Fibroblast of lung (primary cell): ENCODE measurements around the gene SLC35E1. TPM values are rescaled to one million over a fixed set of nuclear protein-coding genes. Genes with fewer than 3 reads are reported as not detected.

Experiments used
- DNase-seq, 2 donors: peaks; one replicate each; pipeline versions ENCODE4 v3.0.0 to v3.0.0-alpha.2; 2010; ENCODE audit warnings: low read depth in 2 of 2
- H2AFZ ChIP-seq: 2 replicates; pipeline ENCODE4 v1.5.1; 2012; ENCODE audit warnings: low read length, control low read depth, inconsistent platforms
- H3K27ac ChIP-seq: 2 replicates; pipeline ENCODE4 v1.5.1; 2011; ENCODE audit warnings: low read length, control low read depth; ENCODE audit not compliant: insufficient read depth
- H3K27me3 ChIP-seq: 2 replicates; pipeline ENCODE4 v1.5.1; 2011; ENCODE audit warnings: mild to moderate bottlenecking, low read length; ENCODE audit not compliant: control insufficient read depth, insufficient read depth
- H3K36me3 ChIP-seq: 2 replicates; pipeline ENCODE4 v1.5.1; 2011; ENCODE audit warnings: low read length; ENCODE audit not compliant: control insufficient read depth, insufficient read depth
- H3K4me1 ChIP-seq: 2 replicates; pipeline ENCODE4 v1.5.1; 2011; ENCODE audit warnings: low read length; ENCODE audit not compliant: control insufficient read depth, insufficient read depth; ENCODE audit errors: extremely low read depth
- H3K4me2 ChIP-seq: 2 replicates; pipeline ENCODE4 v1.5.1; 2011; ENCODE audit warnings: low read length, control low read depth; ENCODE audit not compliant: insufficient read depth; ENCODE audit errors: extremely low read depth
- H3K4me3 ChIP-seq, 4 experiments: fragments of 200-600 bp in 1 of 4; sonication (generic) in 1 of 4; replicated peaks in 1 of 4; 2 replicates each; pipeline ENCODE4 v1.5.1; 2011 to 2016; ENCODE audit warnings: low read length in 4 of 4, low read depth in 3 of 4, mild to moderate bottlenecking in 3 of 4, control low read depth in 2 of 4, inconsistent platforms in 1 of 4, mixed read lengths in 1 of 4; ENCODE audit not compliant: insufficient read depth in 1 of 4; ENCODE audit errors: control extremely low read depth in 1 of 4
- H3K79me2 ChIP-seq: 2 replicates; pipeline ENCODE4 v1.5.1; 2012; ENCODE audit warnings: mild to moderate bottlenecking, low read length, inconsistent platforms; ENCODE audit not compliant: control insufficient read depth, insufficient read depth
- H3K9ac ChIP-seq: 2 replicates; pipeline ENCODE4 v1.5.1; 2011; ENCODE audit warnings: mild to moderate bottlenecking, low read length, control low read depth; ENCODE audit not compliant: insufficient read depth
- H3K9me3 ChIP-seq: 2 replicates; pipeline ENCODE4 v1.5.1; 2012; ENCODE audit warnings: low read depth, low read length; ENCODE audit not compliant: control insufficient read depth, insufficient read depth
- H4K20me1 ChIP-seq: 2 replicates; pipeline ENCODE4 v1.5.1; 2011; ENCODE audit warnings: low read length; ENCODE audit not compliant: control insufficient read depth, insufficient read depth; ENCODE audit errors: extremely low read depth
- EZH2 ChIP-seq: IDR thresholded peaks from 2 replicates; pipeline ENCODE4 v1.5.1; 2012; ENCODE audit warnings: low read length, control low read depth, mild to moderate bottlenecking; ENCODE audit errors: missing control alignments
- polyA plus RNA-seq, 2 donors: library from polyadenylated mRNA; depleted of rRNA in 1 of 2; stranded (reverse) in 1 of 2; unstranded in 1 of 2; fragments of >200 nt; gene quantifications; 2 replicates each; pipeline ENCODE4 v1.2.1, GENCODE V29; 2011 to 2012; ENCODE audit warnings: missing spikeins in 1 of 2
- total RNA-seq: library from RNA; depleted of rRNA; stranded (reverse); fragments of >200 nt; gene quantifications from 2 replicates; pipeline ENCODE4 v1.2.1, GENCODE V29; 2014
- TF ChIP-seq, protein P1 (sequence below), 2 donors: IDR thresholded peaks in 1 of 2; conservative IDR thresholded peaks in 1 of 2; 1 replicate in 1 of 2; 2 replicates in 1 of 2; pipeline ENCODE4 v1.5.1; 2011 to 2012; ENCODE audit warnings: low read length in 2 of 2, control low read depth in 1 of 2, inconsistent platforms in 1 of 2, low read depth in 1 of 2, mild to moderate bottlenecking in 1 of 2

SLC35E1 gene
- total and polyA plus RNA-seq, 2 donors (not counting 1 experiment from before 2014, with no cell fraction given), result 19.0 to 36.1 TPM

DNA sequence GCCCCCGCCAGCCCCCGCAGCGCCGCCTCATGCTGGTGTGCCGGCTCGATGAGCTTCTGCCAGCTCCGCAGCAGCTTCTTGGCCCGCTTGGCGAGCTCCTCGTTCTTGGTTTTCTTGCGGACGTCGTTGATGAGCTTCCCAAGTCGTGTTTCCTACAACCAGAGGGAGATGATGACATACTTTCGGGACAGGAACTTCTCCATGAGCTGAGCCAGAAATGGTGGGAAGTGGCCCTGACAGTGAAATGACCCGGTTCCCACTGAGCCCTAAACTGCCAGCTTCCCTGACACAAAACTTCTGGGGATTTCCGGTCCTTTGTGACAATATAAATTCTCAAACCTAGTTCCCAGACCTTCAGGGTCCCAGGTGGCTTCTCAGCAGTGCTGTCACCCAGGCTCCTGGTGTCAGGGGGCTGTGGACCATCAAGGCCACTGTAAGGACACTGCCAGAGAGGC, 5.3 kb upstream of the SLC35E1 start:
- DNase-seq, result no peak
- no peaks in the 10 kb centered on the region for H4K20me1 ChIP-seq
- H3K27me3 ChIP-seq, result no peaks in the 10 kb centered on the region
- no peak overlapping the region for H3K9ac ChIP-seq
- TF ChIP-seq, protein P1, sequence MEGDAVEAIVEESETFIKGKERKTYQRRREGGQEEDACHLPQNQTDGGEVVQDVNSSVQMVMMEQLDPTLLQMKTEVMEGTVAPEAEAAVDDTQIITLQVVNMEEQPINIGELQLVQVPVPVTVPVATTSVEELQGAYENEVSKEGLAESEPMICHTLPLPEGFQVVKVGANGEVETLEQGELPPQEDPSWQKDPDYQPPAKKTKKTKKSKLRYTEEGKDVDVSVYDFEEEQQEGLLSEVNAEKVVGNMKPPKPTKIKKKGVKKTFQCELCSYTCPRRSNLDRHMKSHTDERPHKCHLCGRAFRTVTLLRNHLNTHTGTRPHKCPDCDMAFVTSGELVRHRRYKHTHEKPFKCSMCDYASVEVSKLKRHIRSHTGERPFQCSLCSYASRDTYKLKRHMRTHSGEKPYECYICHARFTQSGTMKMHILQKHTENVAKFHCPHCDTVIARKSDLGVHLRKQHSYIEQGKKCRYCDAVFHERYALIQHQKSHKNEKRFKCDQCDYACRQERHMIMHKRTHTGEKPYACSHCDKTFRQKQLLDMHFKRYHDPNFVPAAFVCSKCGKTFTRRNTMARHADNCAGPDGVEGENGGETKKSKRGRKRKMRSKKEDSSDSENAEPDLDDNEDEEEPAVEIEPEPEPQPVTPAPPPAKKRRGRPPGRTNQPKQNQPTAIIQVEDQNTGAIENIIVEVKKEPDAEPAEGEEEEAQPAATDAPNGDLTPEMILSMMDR (conservative IDR thresholded peaks at IDR 0.05 in 1 of 2, IDR thresholded peaks at IDR 0.05 in 1 of 2; ENCODE audit: low read depth in 1 of 2, low read length in 2 of 2), result no peak
- TF ChIP-seq EZH2, result no peak
- peaks cover 27% of the 10 kb centered on the region for H3K36me3 ChIP-seq
- peaks cover 90% of the 10 kb centered on the region for H3K79me2 ChIP-seq
- H3K9me3 ChIP-seq, result no peaks in the 10 kb centered on the region
- no peak overlapping the region for H3K27ac ChIP-seq
- no peak overlapping the region for H3K4me2 ChIP-seq
- H2AFZ ChIP-seq, result no peak overlapping the region
- H3K4me3 ChIP-seq, result no peak overlapping the region
- H3K4me1 ChIP-seq, result peaks cover 15% of the 10 kb centered on the region

DNA sequence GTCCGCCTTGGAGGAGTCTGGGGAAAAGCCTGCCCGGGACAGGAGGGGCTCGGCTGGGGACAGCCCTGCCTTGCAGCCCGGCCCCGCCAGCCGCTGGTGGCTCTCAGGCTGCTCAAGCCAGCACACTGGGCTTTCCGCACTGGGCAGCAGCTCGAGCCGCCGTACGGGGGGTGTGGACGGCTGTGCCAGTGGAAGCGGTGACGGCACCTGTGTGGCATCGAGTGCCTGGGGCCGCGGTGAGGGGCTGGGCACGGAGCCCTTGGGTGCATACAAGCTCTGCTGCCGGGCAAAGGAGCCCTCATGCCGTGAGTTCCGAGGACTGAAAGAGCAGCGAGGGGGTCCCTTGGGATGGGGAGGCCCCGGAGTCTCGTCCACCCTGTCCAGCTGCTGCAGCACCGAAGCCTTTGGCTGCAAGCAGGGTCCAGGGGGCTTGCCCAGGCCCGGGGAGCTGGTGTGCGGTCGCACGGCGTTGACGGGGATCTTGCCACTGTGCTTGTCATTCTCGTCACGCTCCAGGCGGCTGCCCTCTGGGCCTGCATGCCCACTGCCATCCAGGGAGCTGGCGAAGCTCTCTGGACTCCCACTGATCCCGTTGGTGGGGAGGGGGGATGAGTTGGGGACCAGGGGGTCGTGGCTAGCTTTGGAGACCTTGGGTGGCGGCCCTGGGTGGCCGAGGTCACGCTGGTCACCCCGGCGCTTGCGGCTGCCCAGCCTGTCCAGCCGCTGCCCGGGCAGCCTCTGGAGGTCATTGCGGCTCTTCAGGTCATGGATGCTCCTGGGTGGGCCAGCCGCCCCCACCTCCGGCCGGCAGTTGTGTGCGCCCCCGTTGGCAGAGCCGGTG, 4.7 kb upstream of the SLC35E1 start:
- peaks cover 15% of the 10 kb centered on the region for H3K4me1 ChIP-seq
- H3K36me3 ChIP-seq, result peaks cover 27% of the 10 kb centered on the region
- no peak overlapping the region for H2AFZ ChIP-seq
- H3K4me3 ChIP-seq, result no peak overlapping the region
- no peaks in the 10 kb centered on the region for H3K9me3 ChIP-seq
- DNase-seq, result no peak
- peaks cover 86% of the 10 kb centered on the region for H3K79me2 ChIP-seq
- no peak for TF ChIP-seq EZH2
- TF ChIP-seq, protein P1 (conservative IDR thresholded peaks at IDR 0.05 in 1 of 2, IDR thresholded peaks at IDR 0.05 in 1 of 2; ENCODE audit: low read depth in 1 of 2, low read length in 2 of 2), result no peak
- no peaks in the 10 kb centered on the region for H4K20me1 ChIP-seq
- H3K4me2 ChIP-seq, result no peak overlapping the region
- no peaks in the 10 kb centered on the region for H3K27me3 ChIP-seq
- H3K27ac ChIP-seq, result no peak overlapping the region
- no peak overlapping the region for H3K9ac ChIP-seq

DNA sequence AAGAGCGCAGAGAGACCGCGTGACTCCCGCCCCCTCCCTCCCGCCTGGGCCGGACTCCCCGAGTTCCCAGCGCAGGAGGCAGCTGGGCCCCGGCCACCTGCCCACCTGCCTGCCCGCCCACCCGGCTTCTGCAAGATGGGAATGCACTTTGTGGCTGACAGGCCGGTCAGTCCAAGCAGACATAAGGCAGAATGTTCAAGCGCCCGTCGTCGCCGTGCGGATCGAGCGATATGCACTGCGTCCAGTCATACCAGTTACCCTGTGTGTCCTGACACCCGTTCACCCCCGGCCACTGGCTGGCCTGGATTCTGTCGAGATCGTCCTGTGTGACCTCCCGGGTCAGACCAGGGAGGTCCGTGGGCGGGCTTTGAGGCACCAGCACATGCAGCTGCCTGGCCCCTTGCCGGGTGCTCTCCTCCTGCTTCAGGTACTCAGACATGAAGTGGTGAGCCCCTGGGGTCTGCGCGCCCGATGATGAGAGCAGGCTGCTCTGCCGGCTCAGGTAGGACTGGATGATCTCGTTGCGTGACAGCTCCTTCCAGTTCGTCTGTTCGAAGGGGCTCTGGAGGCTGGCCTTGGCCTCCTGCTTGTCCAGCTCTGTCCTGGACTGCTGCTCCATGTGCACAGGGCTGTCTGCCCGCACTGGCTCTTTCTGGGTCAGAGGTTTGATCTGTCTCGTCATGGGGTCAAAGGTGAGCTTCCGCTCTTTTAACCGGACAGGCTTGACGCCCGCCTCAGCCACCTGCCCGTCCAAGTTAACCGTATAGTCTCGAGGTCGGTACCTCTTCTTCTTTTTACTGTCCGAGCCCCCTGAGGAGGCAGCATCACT, 3.9 kb upstream of the SLC35E1 start:
- Histone ChIP-seq H3K4me1 (peaks cover 11% of the 10 kb centered on the region), H3K9me3 (no peaks in the 10 kb centered on the region), H3K9ac (no peak overlapping the region), H3K36me3 (peaks cover 27% of the 10 kb centered on the region), H3K79me2 (peaks cover 86% of the 10 kb centered on the region), H3K4me3 (no peak overlapping the region), H4K20me1 (no peaks in the 10 kb centered on the region), H3K27me3 (no peaks in the 10 kb centered on the region), H2AFZ (no peak overlapping the region), H3K27ac (no peak overlapping the region), H3K4me2 (no peak overlapping the region)
- no peak for DNase-seq
- TF ChIP-seq, protein P1 (conservative IDR thresholded peaks at IDR 0.05 in 1 of 2, IDR thresholded peaks at IDR 0.05 in 1 of 2; ENCODE audit: low read depth in 1 of 2, low read length in 2 of 2), result no peak
- TF ChIP-seq EZH2, result no peak
